Measurements from ENCODE around the gene FREY1. TPM values are rescaled to one million over a fixed set of nuclear protein-coding genes. Genes with fewer than 3 reads are reported as not detected.

The FREY1 gene
- total RNA-seq, 6 experiments from 2014 or later = 0.38 to 0.74 (median 0.68) TPM

DNA sequence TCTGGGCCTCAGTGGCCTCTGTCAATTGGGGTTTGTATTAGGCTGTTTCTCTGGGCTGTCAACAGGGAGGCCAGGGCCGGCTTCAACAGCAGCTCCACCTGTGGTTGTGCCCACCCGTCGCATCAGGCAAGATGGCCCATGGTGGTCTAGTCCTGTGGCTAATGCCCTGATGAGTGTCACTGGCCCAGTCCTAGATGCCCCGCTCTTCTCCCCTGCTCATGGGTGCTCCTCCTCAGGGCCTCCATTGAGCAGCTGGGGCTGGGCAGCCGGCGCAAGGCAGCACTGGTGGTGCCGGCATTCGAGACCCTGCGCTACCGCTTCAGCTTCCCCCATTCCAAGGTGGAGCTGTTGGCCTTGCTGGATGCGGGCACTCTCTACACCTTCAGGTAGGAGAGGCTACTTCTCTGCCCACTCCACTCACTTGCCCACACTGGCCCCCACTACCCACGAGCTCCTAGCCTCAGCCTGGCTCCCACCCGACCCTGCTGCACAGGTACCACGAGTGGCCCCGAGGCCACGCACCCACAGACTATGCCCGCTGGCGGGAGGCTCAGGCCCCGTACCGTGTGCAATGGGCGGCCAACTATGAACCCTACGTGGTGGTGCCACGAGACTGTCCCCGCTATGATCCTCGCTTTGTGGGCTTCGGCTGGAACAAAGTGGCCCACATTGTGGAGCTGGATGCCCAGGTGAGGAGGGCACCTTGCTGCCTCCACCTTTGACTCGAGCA, 20.8 kb upstream of the FREY1 start:
- peaks cover 23% of the 10 kb centered on the region for H3K27me3 Mint-ChIP-seq (ENCODE audit: insufficient read depth)
- no peak overlapping the region for H3K27ac Mint-ChIP-seq
- H3K4me3 Mint-ChIP-seq = no peak overlapping the region
- TF ChIP-seq, protein P1, sequence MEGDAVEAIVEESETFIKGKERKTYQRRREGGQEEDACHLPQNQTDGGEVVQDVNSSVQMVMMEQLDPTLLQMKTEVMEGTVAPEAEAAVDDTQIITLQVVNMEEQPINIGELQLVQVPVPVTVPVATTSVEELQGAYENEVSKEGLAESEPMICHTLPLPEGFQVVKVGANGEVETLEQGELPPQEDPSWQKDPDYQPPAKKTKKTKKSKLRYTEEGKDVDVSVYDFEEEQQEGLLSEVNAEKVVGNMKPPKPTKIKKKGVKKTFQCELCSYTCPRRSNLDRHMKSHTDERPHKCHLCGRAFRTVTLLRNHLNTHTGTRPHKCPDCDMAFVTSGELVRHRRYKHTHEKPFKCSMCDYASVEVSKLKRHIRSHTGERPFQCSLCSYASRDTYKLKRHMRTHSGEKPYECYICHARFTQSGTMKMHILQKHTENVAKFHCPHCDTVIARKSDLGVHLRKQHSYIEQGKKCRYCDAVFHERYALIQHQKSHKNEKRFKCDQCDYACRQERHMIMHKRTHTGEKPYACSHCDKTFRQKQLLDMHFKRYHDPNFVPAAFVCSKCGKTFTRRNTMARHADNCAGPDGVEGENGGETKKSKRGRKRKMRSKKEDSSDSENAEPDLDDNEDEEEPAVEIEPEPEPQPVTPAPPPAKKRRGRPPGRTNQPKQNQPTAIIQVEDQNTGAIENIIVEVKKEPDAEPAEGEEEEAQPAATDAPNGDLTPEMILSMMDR (IDR thresholded peaks at IDR 0.05) = no peak
- peaks cover 4% of the 10 kb centered on the region for H3K36me3 Mint-ChIP-seq (ENCODE audit: low read depth)
- no peaks in the 10 kb centered on the region for H3K9me3 Mint-ChIP-seq
- H3K4me1 Mint-ChIP-seq (ENCODE audit: low read depth) = peaks cover 10% of the 10 kb centered on the region
- no peak for DNase-seq

DNA sequence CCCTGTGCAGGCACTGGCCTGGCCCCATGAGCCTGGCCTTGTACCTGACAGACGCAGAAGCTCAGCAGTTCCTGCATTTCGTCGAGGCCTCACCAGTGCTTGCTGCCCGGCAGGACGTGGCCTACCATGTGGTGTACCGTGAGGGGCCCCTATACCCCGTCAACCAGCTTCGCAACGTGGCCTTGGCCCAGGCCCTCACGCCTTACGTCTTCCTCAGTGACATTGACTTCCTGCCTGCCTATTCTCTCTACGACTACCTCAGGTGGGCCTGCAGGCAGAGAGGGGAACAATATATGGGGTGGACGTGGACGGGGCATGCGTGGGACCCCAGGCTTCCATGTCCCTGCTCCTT, 20.2 kb upstream of the FREY1 start:
- DNase-seq = no peak
- Mint-ChIP-seq H3K4me3 (no peak overlapping the region), H3K27ac (no peak overlapping the region), H3K36me3 (ENCODE audit: low read depth) (peaks cover 4% of the 10 kb centered on the region), H3K9me3 (no peaks in the 10 kb centered on the region), H3K4me1 (ENCODE audit: low read depth) (peaks cover 9% of the 10 kb centered on the region), H3K27me3 (ENCODE audit: insufficient read depth) (peaks cover 23% of the 10 kb centered on the region)
- TF ChIP-seq, protein P1 (IDR thresholded peaks at IDR 0.05) = no peak

DNA sequence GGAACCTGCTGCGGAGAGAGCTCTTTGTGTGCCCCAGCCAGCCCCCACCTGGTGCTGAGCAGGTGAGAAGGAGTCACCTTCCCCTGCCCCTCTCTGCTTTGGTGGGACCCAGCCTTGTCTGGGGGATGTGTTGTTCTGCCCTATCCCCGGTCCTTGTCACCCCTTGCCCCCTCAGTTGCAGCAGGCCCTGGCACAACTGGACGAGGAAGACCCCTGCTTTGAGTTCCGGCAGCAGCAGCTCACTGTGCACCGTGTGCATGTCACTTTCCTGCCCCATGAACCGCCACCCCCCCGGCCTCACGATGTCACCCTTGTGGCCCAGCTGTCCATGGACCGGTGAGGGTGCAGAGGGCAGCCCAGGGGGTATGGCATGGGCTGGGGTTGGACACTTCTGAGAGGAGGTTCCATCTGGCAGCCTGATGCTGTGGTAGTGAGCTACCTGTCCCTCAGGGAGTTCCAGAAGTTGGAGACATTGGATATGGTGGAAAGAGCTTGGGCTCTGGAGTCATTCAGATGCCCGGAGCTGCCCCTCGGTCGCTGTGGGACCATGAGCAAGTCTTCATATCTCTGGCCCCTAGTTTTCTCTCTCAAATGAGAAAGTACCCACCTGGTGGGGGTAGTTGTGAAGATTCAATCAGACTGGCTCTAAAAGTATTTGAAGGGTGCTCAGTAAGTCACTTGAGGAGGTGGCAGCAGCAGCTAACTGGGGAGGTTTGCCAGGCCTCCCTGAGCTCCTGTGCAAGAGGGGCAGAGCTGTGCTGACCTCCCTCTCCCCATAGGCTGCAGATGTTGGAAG, 19.7 kb upstream of the FREY1 start:
- Mint-ChIP-seq H3K27me3 (ENCODE audit: insufficient read depth) (peaks cover 23% of the 10 kb centered on the region), H3K27ac (no peak overlapping the region), H3K4me1 (ENCODE audit: low read depth) (peaks cover 9% of the 10 kb centered on the region), H3K9me3 (no peaks in the 10 kb centered on the region), H3K36me3 (ENCODE audit: low read depth) (peaks cover 4% of the 10 kb centered on the region), H3K4me3 (no peak overlapping the region)
- TF ChIP-seq, protein P1 (IDR thresholded peaks at IDR 0.05) = no peak
- no peak for DNase-seq

DNA sequence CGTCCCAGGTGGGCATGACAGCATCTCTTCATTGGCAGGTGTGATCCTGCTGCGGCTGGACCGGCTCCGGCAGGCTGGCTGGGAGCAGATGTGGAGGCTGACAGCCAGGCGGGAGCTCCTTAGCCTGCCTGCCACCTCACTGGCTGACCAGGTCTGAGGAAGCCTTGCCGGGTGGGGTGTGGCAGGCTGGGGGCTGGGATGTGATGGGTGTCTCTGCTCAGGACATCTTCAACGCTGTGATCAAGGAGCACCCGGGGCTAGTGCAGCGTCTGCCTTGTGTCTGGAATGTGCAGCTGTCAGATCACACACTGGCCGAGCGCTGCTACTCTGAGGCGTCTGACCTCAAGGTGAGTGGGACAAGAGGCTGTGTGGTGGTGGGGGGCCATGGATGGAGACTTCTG, 18.9 kb upstream of the FREY1 start:
- Mint-ChIP-seq H3K4me1 (ENCODE audit: low read depth) (peaks cover 9% of the 10 kb centered on the region), H3K27me3 (ENCODE audit: insufficient read depth) (peaks cover 30% of the 10 kb centered on the region), H3K9me3 (no peaks in the 10 kb centered on the region), H3K27ac (no peak overlapping the region), H3K4me3 (no peak overlapping the region), H3K36me3 (ENCODE audit: low read depth) (no peaks in the 10 kb centered on the region)
- DNase-seq = no peak
- TF ChIP-seq, protein P1 (IDR thresholded peaks at IDR 0.05) = no peak

DNA sequence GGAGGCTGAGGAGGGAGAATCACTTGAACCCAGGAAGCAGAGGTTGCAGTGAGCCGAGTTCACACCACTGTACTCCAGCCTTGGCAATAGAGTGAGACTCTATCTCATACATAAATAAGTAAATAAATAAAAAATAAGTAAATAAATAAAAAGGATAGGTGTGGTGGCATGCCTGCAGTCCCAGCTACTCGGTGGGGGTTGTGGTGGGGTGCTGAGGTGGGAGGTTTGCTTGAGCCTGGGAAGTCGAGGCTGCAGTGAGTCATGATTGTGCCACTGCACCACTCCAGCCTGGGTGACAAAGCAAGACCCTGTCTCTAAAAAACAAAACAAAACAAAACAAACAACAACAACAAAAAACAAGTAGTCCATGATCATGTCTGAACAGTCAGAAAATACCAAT, 18.5 kb upstream of the FREY1 start:
- TF ChIP-seq, protein P1 (IDR thresholded peaks at IDR 0.05) = no peak
- no peak overlapping the region for H3K4me3 Mint-ChIP-seq
- H3K27me3 Mint-ChIP-seq (ENCODE audit: insufficient read depth) = peaks cover 33% of the 10 kb centered on the region
- H3K4me1 Mint-ChIP-seq (ENCODE audit: low read depth) = peaks cover 9% of the 10 kb centered on the region
- H3K9me3 Mint-ChIP-seq = no peaks in the 10 kb centered on the region
- H3K27ac Mint-ChIP-seq = no peak overlapping the region
- DNase-seq = no peak
- no peaks in the 10 kb centered on the region for H3K36me3 Mint-ChIP-seq (ENCODE audit: low read depth)

All from HFFc6 (cell line).